Right lobe of liver (tissue), 4 donors: ENCODE results near the gene APCDD1.

Source experiments
- CTCF ChIP-seq, 4 donors: fragments of 200-600 bp in 3 of 4; fragments of 450-650 bp in 1 of 4; IDR thresholded peaks; one replicate each; pipeline versions ENCODE4 v1.5.1 to v1.8.0; 2016 to 2022; ENCODE audit warnings: antibody characterized with exemption in 4 of 4, mild to moderate bottlenecking in 2 of 4
- POLR2A ChIP-seq: fragments of 450-650 bp; IDR thresholded peaks from one replicate; pipeline ENCODE4 v1.6.1; 2017; ENCODE audit warnings: antibody characterized with exemption, mild to moderate bottlenecking
- donor health status: DM: no; HTN: no; CAD: no.
- donor health status: DM: no; HTN: no; CAD: no.
- donor health status: DM: no; HTN: yes; CAD: no.

- TF ChIP-seq POLR2A (no peak), CTCF (IDR thresholded peaks at IDR 0.05) (no peak)
Observed at GRCh38 chr18:10530002-10530401, 75.6 kb downstream of the APCDD1 start.
